Esophagus (tissue), 2 donors: ENCODE data around the gene CENPQ. TPM values are rescaled to one million over a fixed set of nuclear protein-coding genes. Genes with fewer than 3 reads are reported as not detected.

Source experiments
- H3K27ac ChIP-seq, 2 donors: one replicate each; pipeline ENCODE4 v1.5.1; 2013; ENCODE audit warnings: low read depth in 2 of 2, mild to moderate bottlenecking in 2 of 2, inconsistent platforms in 1 of 2, low read length in 1 of 2, moderate library complexity in 1 of 2
- H3K27me3 ChIP-seq, 2 donors: one replicate each; pipeline ENCODE4 v1.6.1; 2013; ENCODE audit warnings: low read length in 2 of 2, control low read depth in 1 of 2, mild to moderate bottlenecking in 1 of 2; ENCODE audit not compliant: insufficient read depth in 2 of 2, control insufficient read depth in 1 of 2
- H3K36me3 ChIP-seq, 2 donors: one replicate each; pipeline ENCODE4 v1.6.1; 2013; ENCODE audit warnings: low read length in 1 of 2; ENCODE audit not compliant: control insufficient read depth in 2 of 2, insufficient read depth in 2 of 2
- H3K4me1 ChIP-seq, 2 donors: one replicate each; pipeline ENCODE4 v1.6.1; 2013; ENCODE audit warnings: low read length in 1 of 2; ENCODE audit not compliant: control insufficient read depth in 2 of 2, insufficient read depth in 2 of 2
- H3K4me3 ChIP-seq, 2 donors: one replicate each; pipeline ENCODE4 v1.5.1; 2013; ENCODE audit warnings: low read length in 2 of 2, mild to moderate bottlenecking in 2 of 2, low read depth in 1 of 2, moderate library complexity in 1 of 2
- H3K9me3 ChIP-seq, 2 donors: one replicate each; pipeline ENCODE4 v1.6.1; 2013; ENCODE audit warnings: mild to moderate bottlenecking in 2 of 2, low read depth in 1 of 2, low read length in 1 of 2, moderate library complexity in 1 of 2; ENCODE audit not compliant: control insufficient read depth in 2 of 2, insufficient read depth in 1 of 2
- WGBS, 2 donors: extraction: QIAGEN DNeasy Blood & Tissue Kit; methylation state at CpG; one replicate each; pipeline ENCODE4 v1.1.7; 2013; 5-methylcytosine and 5-hydroxymethylcytosine counted together
- polyA plus RNA-seq, 2 donors: library from polyadenylated mRNA; stranded (reverse); fragments of 200-250 nt; gene quantifications; one replicate each; pipeline ENCODE4 v1.2.3, GENCODE V29; 2013
- donor health status: healthy with polysubstance abuse.
- donor health status: Bipolar disorder and iron deficiency.

CENPQ gene
- polyA plus RNA-seq, 2 donors: 2.8 to 4.2 TPM

GRCh38 chr6:49531774-49532569, 68.8 kb downstream of the CENPQ start:
- H3K27ac ChIP-seq: no peak overlapping the region
- H3K27me3 ChIP-seq: no peaks in the 10 kb centered on the region
- H3K4me1 ChIP-seq: no peaks in the 10 kb centered on the region
- 3 to 7% methylated on average over 3 of the region's 3 CpGs for WGBS, 2 donors
- no peaks in the 10 kb centered on the region for H3K9me3 ChIP-seq
- H3K36me3 ChIP-seq: no peaks in the 10 kb centered on the region
- H3K4me3 ChIP-seq: no peak overlapping the region

GRCh38 chr6:49535795-49536194, 72.6 kb downstream of the CENPQ start:
- Histone ChIP-seq H3K27ac (no peak overlapping the region), H3K4me1 (no peaks in the 10 kb centered on the region), H3K27me3 (no peaks in the 10 kb centered on the region), H3K9me3 (no peaks in the 10 kb centered on the region), H3K4me3 (no peak overlapping the region), H3K36me3 (no peaks in the 10 kb centered on the region)
- WGBS, 2 donors: 72 to 76% methylated on average over 5 of the region's 5 CpGs

- no peaks in the 10 kb centered on the region for H3K9me3 ChIP-seq
- no peak overlapping the region for H3K27ac ChIP-seq
- no peak overlapping the region for H3K4me3 ChIP-seq
- 95 to 100% methylated on average over 3 of the region's 3 CpGs for WGBS, 2 donors
- H3K36me3 ChIP-seq: no peaks in the 10 kb centered on the region
- no peaks in the 10 kb centered on the region for H3K27me3 ChIP-seq
- H3K4me1 ChIP-seq: no peaks in the 10 kb centered on the region
Observed at GRCh38 chr6:49539102-49539501, 75.9 kb downstream of the CENPQ start.

GRCh38 chr6:49540614-49541013, 77.4 kb downstream of the CENPQ start:
- Histone ChIP-seq H3K27me3 (no peaks in the 10 kb centered on the region), H3K4me1 (no peaks in the 10 kb centered on the region), H3K9me3 (no peaks in the 10 kb centered on the region), H3K36me3 (no peaks in the 10 kb centered on the region), H3K27ac (no peak overlapping the region), H3K4me3 (no peak overlapping the region)

GRCh38 chr6:49541210-49541724, 78.1 kb downstream of the CENPQ start:
- no peak overlapping the region for H3K27ac ChIP-seq
- no peak overlapping the region for H3K4me3 ChIP-seq
- H3K36me3 ChIP-seq: no peaks in the 10 kb centered on the region
- H3K4me1 ChIP-seq: no peaks in the 10 kb centered on the region
- no peaks in the 10 kb centered on the region for H3K9me3 ChIP-seq
- WGBS, 2 donors: 16 to 29% methylated on average over 1 of the region's 1 CpG
- H3K27me3 ChIP-seq: no peaks in the 10 kb centered on the region

GRCh38 chr6:49541936-49542335, 78.8 kb downstream of the CENPQ start:
- Histone ChIP-seq H3K9me3 (no peaks in the 10 kb centered on the region), H3K36me3 (no peaks in the 10 kb centered on the region), H3K27ac (no peak overlapping the region), H3K27me3 (no peaks in the 10 kb centered on the region), H3K4me3 (no peak overlapping the region), H3K4me1 (no peaks in the 10 kb centered on the region)
- 49 to 53% methylated on average over 3 of the region's 3 CpGs for WGBS, 2 donors

Other genes with a start within 250 kb of the CENPQ start
- gene MMUT, start 117 bp upstream of the CENPQ start, polyA plus RNA-seq: 10 to 100 TPM in 1 of 2 donors, 1 to 10 TPM in 1; 9.7 to 15.6 TPM
- gene GLYATL3, start 36.6 kb downstream of the CENPQ start, polyA plus RNA-seq: not detected
- gene C6orf141, start 87.3 kb downstream of the CENPQ start, polyA plus RNA-seq: 1 to 10 TPM; 4.9 to 9.7 TPM
- under 1 TPM; 0.05 to 0.06 TPM for gene RHAG, start 173.5 kb downstream of the CENPQ start, polyA plus RNA-seq